GM12801 (cell line): ENCODE measurements around the gene HOXC13.

Experiments used
- TF ChIP-seq, protein P1 (sequence below): IDR thresholded peaks from one replicate; pipeline ENCODE4 v1.5.1; 2011; ENCODE audit warnings: control low read depth; ENCODE audit not compliant: insufficient read length; ENCODE audit errors: extremely low read depth

HOXC13 gene

GRCh38 chr12:53980802-53981496 is 42.3 kb downstream of the HOXC13 start:
- TF ChIP-seq, protein P1, sequence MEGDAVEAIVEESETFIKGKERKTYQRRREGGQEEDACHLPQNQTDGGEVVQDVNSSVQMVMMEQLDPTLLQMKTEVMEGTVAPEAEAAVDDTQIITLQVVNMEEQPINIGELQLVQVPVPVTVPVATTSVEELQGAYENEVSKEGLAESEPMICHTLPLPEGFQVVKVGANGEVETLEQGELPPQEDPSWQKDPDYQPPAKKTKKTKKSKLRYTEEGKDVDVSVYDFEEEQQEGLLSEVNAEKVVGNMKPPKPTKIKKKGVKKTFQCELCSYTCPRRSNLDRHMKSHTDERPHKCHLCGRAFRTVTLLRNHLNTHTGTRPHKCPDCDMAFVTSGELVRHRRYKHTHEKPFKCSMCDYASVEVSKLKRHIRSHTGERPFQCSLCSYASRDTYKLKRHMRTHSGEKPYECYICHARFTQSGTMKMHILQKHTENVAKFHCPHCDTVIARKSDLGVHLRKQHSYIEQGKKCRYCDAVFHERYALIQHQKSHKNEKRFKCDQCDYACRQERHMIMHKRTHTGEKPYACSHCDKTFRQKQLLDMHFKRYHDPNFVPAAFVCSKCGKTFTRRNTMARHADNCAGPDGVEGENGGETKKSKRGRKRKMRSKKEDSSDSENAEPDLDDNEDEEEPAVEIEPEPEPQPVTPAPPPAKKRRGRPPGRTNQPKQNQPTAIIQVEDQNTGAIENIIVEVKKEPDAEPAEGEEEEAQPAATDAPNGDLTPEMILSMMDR, result no peak

DNA sequence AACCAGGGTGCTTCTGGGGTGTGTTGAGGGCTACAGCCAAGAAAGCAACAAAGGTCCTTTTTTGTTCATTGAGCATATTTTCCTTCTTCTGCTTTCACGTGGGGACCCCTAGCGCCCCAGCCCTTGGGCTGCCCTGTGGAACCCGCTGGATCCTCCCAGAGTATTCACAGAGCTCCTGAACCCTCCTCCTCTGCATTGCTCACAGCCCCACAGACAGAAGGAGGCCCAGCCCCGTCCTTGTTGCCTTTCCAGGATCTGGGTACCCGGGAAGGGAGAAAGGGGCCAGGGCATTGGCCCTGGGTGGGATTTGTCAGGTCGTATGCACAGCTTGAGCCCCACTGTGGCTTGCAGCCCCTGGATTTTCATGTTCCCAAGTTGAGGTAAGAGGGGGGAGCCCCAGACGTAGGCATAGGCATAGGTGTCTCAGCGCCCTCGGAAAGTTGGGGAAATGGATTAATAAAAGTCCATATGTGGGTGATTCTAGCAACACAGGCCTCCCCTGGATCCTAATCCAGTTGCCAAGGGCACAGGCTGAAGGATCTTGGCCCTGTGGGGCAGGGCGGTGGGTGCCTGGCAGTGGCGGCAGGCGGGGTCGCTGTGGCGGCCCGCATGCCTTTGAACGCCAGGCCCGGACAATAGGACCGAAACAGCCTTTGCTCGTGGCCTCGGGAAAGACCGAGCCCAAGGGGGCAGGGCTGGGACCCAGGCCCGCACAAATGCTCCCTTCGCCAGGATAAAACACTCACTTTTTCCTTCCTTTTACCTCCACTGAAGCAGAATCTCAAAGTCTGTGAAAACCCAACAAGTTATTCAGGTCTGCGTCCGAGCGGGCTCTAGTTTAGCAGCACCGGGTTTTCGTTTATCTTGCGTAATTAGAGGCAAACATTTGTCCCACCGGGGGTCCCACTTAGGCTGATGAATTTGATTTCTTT is 43.3 kb downstream of the HOXC13 start:
- TF ChIP-seq, protein P1, result no peak

DNA sequence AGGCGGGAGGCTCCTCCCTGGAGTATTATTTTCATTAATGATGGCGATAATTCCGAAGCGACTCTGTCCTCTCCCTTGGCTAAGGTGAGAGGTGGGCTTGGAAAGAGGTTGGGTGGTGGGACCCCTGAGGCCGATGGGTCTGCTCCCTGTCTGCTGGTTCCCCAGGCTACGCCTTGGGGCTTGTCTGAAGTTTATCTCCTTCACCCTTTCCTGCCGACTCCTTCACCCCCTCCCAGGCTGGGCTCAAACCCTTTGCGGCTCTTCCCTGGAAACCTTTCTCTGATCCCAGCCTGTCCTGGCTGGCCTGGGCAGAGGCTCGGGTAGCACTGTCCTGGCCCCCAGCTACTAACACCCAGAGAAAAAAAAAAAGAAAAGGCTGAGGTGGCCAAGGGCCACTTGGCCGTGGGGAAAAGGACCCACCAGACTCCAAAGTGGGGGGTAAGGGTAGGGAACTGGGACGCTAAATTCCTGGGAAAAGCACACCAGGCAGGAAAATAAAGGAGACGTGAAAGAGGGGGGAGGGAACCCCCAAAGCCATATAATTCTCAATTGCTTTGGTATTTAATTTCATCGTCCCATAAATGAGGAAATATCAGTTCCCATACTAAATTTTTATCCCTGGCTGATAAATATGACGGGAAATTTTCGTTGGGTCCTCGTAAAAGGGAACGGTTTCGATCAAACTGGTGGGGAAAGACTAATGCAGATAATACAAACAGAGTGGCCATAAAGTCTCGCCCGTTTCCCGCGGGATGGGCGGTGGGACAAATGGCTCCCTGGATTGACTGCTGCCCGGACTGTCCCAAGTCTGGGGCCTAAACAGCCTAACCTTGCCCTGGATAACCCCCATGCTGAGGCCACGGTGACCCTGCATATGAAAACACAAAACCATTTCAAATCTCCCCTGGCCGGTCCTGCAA is 44.3 kb downstream of the HOXC13 start:
- TF ChIP-seq, protein P1, result no peak

- TF ChIP-seq, protein P1, result no peak
Observed at GRCh38 chr12:53983568-53983949, 44.9 kb downstream of the HOXC13 start.

DNA sequence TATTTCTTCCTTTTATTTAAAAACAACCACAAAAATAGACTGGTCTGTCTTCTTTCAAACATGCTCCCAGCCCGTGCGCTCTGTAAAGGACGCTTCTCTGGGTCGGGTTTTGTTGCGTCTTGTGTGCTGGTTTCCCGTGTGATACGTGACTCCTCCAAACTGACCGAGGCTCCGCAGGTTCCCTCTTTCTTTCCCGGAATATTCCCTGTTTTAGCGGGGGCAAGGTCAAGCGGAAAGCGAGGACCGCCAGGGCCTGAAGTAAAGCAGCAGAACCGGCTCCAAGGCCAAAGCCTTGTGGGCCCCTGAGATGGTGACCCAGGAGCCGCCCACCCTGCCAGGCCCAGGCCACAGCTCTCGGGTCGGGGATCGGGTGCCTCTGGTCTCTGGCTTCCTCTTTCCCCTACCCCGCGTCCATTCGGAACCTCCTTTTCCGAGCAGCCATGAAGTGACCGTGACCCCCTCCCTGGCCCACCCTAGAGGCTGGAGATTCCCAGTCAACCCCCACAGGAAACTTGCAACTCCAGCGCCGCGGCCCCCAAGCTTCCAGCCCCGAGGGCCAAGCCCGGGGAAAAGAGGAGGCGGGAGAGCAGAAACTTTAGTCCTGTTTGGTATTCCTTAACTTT is 45.4 kb downstream of the HOXC13 start:
- TF ChIP-seq, protein P1, result no peak

DNA sequence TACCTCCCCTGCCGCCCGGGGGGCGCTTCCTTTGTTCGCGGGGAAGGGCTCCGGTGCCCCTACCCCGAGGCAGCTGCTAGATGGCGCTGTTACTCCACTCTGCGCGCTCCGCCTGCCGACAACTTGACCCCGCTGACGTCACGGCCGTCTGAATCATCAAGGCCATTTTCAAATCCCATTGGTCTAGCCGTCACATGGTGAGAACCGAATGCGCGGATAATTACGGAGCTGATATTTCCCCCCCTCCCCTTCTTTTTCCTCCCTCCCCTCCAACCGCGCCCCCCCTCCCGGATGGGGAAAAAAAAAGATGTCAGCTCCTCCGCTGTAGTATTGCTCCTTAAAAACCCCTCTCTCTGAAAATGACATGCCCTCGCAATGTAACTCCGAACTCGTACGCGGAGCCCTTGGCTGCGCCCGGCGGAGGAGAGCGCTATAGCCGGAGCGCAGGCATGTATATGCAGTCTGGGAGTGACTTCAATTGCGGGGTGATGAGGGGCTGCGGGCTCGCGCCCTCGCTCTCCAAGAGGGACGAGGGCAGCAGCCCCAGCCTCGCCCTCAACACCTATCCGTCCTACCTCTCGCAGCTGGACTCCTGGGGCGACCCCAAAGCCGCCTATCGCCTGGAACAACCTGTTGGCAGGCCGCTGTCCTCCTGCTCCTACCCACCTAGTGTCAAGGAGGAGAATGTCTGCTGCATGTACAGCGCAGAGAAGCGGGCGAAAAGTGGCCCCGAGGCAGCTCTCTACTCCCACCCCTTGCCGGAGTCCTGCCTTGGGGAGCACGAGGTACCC is 46.5 kb downstream of the HOXC13 start, which contains the start of gene HOXC10:
Gene HOXC10 (plus strand): TSS at position 246 of the 791 bp plus-strand sequence. CDS start 114 bp downstream, at position 360.
- TF ChIP-seq, protein P1, result no peak
